ENCODE measurements around the gene OAS2.

The OAS2 gene

GRCh38 chr12:112998987-112999767 is 20.9 kb downstream of the OAS2 start:
- ATAC-seq (replicated peaks) (peak; percentile 14), DNase-seq (no peak)
- Mint-ChIP-seq H3K9me3 (peaks cover 0 to 3% of the 10 kb centered on the region in 2 donors), H3K4me3 (no peak overlapping the region), H3K4me1 (ENCODE audit: low read depth in 2 of 2) (peaks cover 0 to 4% of the 10 kb centered on the region in 2 donors), H3K27me3 (no peaks in the 10 kb centered on the region), H3K36me3 (ENCODE audit: insufficient read depth) (peaks cover 73% of the 10 kb centered on the region), H3K27ac (peak overlapping the region in 1 of 2 donors; percentile 77)

GRCh38 chr12:113000433-113000832 is 22.1 kb downstream of the OAS2 start:
- Mint-ChIP-seq H3K27me3 (no peaks in the 10 kb centered on the region), H3K4me1 (ENCODE audit: low read depth in 2 of 2) (no peaks in the 10 kb centered on the region), H3K4me3 (no peak overlapping the region), H3K36me3 (ENCODE audit: insufficient read depth) (peaks cover 83% of the 10 kb centered on the region), H3K27ac (no peak overlapping the region), H3K9me3 (peaks cover 0 to 3% of the 10 kb centered on the region in 2 donors)
- DNase-seq = no peak
- ATAC-seq (replicated peaks) = no peak

GRCh38 chr12:113002155-113002554 is 23.8 kb downstream of the OAS2 start:
- DNase-seq = no peak
- Mint-ChIP-seq H3K27me3 (no peaks in the 10 kb centered on the region), H3K4me1 (ENCODE audit: low read depth in 2 of 2) (no peaks in the 10 kb centered on the region), H3K9me3 (peaks cover 0 to 3% of the 10 kb centered on the region in 2 donors), H3K27ac (peak overlapping the region in 1 of 2 donors; percentile 38), H3K4me3 (no peak overlapping the region), H3K36me3 (ENCODE audit: insufficient read depth) (peaks cover 83% of the 10 kb centered on the region)
- ATAC-seq (replicated peaks) = no peak

GRCh38 chr12:113002676-113003075 is 24.4 kb downstream of the OAS2 start:
- peaks cover 79% of the 10 kb centered on the region for H3K36me3 Mint-ChIP-seq (ENCODE audit: insufficient read depth)
- H3K27me3 Mint-ChIP-seq = no peaks in the 10 kb centered on the region
- H3K4me1 Mint-ChIP-seq (ENCODE audit: low read depth in 2 of 2) = no peaks in the 10 kb centered on the region
- ATAC-seq (replicated peaks) = no peak
- DNase-seq = no peak
- peak overlapping the region in 1 of 2 donors; percentile 38 for H3K27ac Mint-ChIP-seq
- H3K9me3 Mint-ChIP-seq = peaks cover 0 to 3% of the 10 kb centered on the region in 2 donors
- no peak overlapping the region for H3K4me3 Mint-ChIP-seq

GRCh38 chr12:113003636-113004035 is 25.3 kb downstream of the OAS2 start:
- Mint-ChIP-seq H3K9me3 (peaks cover 0 to under 1% of the 10 kb centered on the region in 2 donors), H3K4me1 (ENCODE audit: low read depth in 2 of 2) (no peaks in the 10 kb centered on the region), H3K36me3 (ENCODE audit: insufficient read depth) (peaks cover 79% of the 10 kb centered on the region), H3K27me3 (no peaks in the 10 kb centered on the region), H3K4me3 (no peak overlapping the region), H3K27ac (peak overlapping the region; percentile 38 to 75)
- DNase-seq (no peak), ATAC-seq (replicated peaks) (no peak)

- ATAC-seq (replicated peaks) = no peak
- no peak for DNase-seq
- peaks cover 1 to 4% of the 10 kb centered on the region in 2 donors for H3K9me3 Mint-ChIP-seq
- H3K27me3 Mint-ChIP-seq = no peaks in the 10 kb centered on the region
- H3K36me3 Mint-ChIP-seq (ENCODE audit: insufficient read depth) = peaks cover 87% of the 10 kb centered on the region
- H3K4me1 Mint-ChIP-seq (ENCODE audit: low read depth in 2 of 2) = no peaks in the 10 kb centered on the region
- H3K27ac Mint-ChIP-seq = no peak overlapping the region
- no peak overlapping the region for H3K4me3 Mint-ChIP-seq
Observed at GRCh38 chr12:113005762-113006161, 27.4 kb downstream of the OAS2 start.

- H3K4me3 Mint-ChIP-seq = no peak overlapping the region
- H3K27me3 Mint-ChIP-seq = no peaks in the 10 kb centered on the region
- H3K4me1 Mint-ChIP-seq (ENCODE audit: low read depth in 2 of 2) = no peaks in the 10 kb centered on the region
- peaks cover 4 to 7% of the 10 kb centered on the region in 2 donors for H3K9me3 Mint-ChIP-seq
- H3K36me3 Mint-ChIP-seq (ENCODE audit: insufficient read depth) = peaks cover 92% of the 10 kb centered on the region
- DNase-seq (no peak), ATAC-seq (replicated peaks) (no peak)
- no peak overlapping the region for H3K27ac Mint-ChIP-seq
Observed at GRCh38 chr12:113006206-113006605, 27.9 kb downstream of the OAS2 start.

GRCh38 chr12:113006641-113007040 is 28.3 kb downstream of the OAS2 start:
- Mint-ChIP-seq H3K27me3 (no peaks in the 10 kb centered on the region), H3K27ac (no peak overlapping the region), H3K9me3 (peaks cover 4 to 7% of the 10 kb centered on the region in 2 donors), H3K4me3 (no peak overlapping the region), H3K36me3 (ENCODE audit: insufficient read depth) (peaks cover 90% of the 10 kb centered on the region), H3K4me1 (ENCODE audit: low read depth in 2 of 2) (no peaks in the 10 kb centered on the region)
- ATAC-seq (replicated peaks) (no peak), DNase-seq (no peak)

GRCh38 chr12:113007166-113007565 is 28.8 kb downstream of the OAS2 start:
- ATAC-seq (replicated peaks) (no peak), DNase-seq (no peak)
- no peak overlapping the region for H3K27ac Mint-ChIP-seq
- no peaks in the 10 kb centered on the region for H3K4me1 Mint-ChIP-seq (ENCODE audit: low read depth in 2 of 2)
- H3K4me3 Mint-ChIP-seq = no peak overlapping the region
- peaks cover 87% of the 10 kb centered on the region for H3K36me3 Mint-ChIP-seq (ENCODE audit: insufficient read depth)
- no peaks in the 10 kb centered on the region for H3K27me3 Mint-ChIP-seq
- peaks cover 4 to 7% of the 10 kb centered on the region in 2 donors for H3K9me3 Mint-ChIP-seq

GRCh38 chr12:113010701-113011100 is 32.4 kb downstream of the OAS2 start:
- no peak for ATAC-seq (replicated peaks)
- DNase-seq = no peak
- H3K27me3 Mint-ChIP-seq = peaks cover 0 to 9% of the 10 kb centered on the region in 2 donors
- H3K9me3 Mint-ChIP-seq = peaks cover 4 to 7% of the 10 kb centered on the region in 2 donors
- no peaks in the 10 kb centered on the region for H3K4me1 Mint-ChIP-seq (ENCODE audit: low read depth in 2 of 2)
- H3K27ac Mint-ChIP-seq = no peak overlapping the region
- H3K4me3 Mint-ChIP-seq = no peak overlapping the region
- H3K36me3 Mint-ChIP-seq (ENCODE audit: insufficient read depth) = peaks cover 53% of the 10 kb centered on the region

- H3K27ac Mint-ChIP-seq = no peak overlapping the region
- no peaks in the 10 kb centered on the region for H3K4me1 Mint-ChIP-seq (ENCODE audit: low read depth in 2 of 2)
- peaks cover 18% of the 10 kb centered on the region for H3K36me3 Mint-ChIP-seq (ENCODE audit: insufficient read depth)
- DNase-seq (no peak), ATAC-seq (replicated peaks) (no peak)
- H3K27me3 Mint-ChIP-seq = peaks cover 7 to 20% of the 10 kb centered on the region in 2 donors
- H3K9me3 Mint-ChIP-seq = peaks cover 4 to 7% of the 10 kb centered on the region in 2 donors
- H3K4me3 Mint-ChIP-seq = no peak overlapping the region
Observed at GRCh38 chr12:113014565-113014964, 36.2 kb downstream of the OAS2 start.

GRCh38 chr12:113016796-113017195 is 38.5 kb downstream of the OAS2 start:
- DNase-seq = no peak
- no peak for ATAC-seq (replicated peaks)
- Mint-ChIP-seq H3K36me3 (ENCODE audit: insufficient read depth) (no peaks in the 10 kb centered on the region), H3K9me3 (no peaks in the 10 kb centered on the region), H3K4me1 (ENCODE audit: low read depth in 2 of 2) (no peaks in the 10 kb centered on the region), H3K27me3 (peaks cover 7 to 20% of the 10 kb centered on the region in 2 donors), H3K4me3 (no peak overlapping the region), H3K27ac (no peak overlapping the region)

- ATAC-seq (replicated peaks) = no peak
- Mint-ChIP-seq H3K36me3 (ENCODE audit: insufficient read depth) (no peaks in the 10 kb centered on the region), H3K27ac (no peak overlapping the region), H3K4me1 (ENCODE audit: low read depth in 2 of 2) (peaks cover 0 to 5% of the 10 kb centered on the region in 2 donors), H3K27me3 (peaks cover 7 to 20% of the 10 kb centered on the region in 2 donors), H3K4me3 (no peak overlapping the region), H3K9me3 (no peaks in the 10 kb centered on the region)
- DNase-seq = no peak
Observed at GRCh38 chr12:113019025-113019424, 40.7 kb downstream of the OAS2 start.

- Mint-ChIP-seq H3K9me3 (no peaks in the 10 kb centered on the region), H3K27ac (no peak overlapping the region), H3K4me1 (ENCODE audit: low read depth in 2 of 2) (peaks cover 0 to 5% of the 10 kb centered on the region in 2 donors), H3K27me3 (peaks cover 7 to 11% of the 10 kb centered on the region in 2 donors), H3K36me3 (ENCODE audit: insufficient read depth) (no peaks in the 10 kb centered on the region), H3K4me3 (no peak overlapping the region)
- DNase-seq = no peak
- ATAC-seq (replicated peaks) = no peak
Observed at GRCh38 chr12:113021500-113021899, 43.2 kb downstream of the OAS2 start.
